GM23338 (cell line): ENCODE measurements around the gene TAS2R3. TPM values are rescaled to one million over a fixed set of nuclear protein-coding genes. Genes with fewer than 3 reads are reported as not detected.

Experiments
- ATAC-seq: fragments of 200-7000 bp; cut with Tn5 transposase; 3 replicates; pipeline ENCODE4 v1.9.1; 2020
- DNase-seq: peaks from one replicate; pipeline ENCODE4 v3.0.0-alpha.2; 2015; ENCODE audit warnings: low spot score
- H2AFZ ChIP-seq: fragments of 200-600 bp; sonication (generic); 2 replicates; pipeline ENCODE4 v1.8.0; 2016; ENCODE audit warnings: antibody characterized with exemption, mild to moderate bottlenecking, moderate library complexity
- H3F3A ChIP-seq: fragments of 200-600 bp; sonication (generic); replicated peaks from 2 replicates; pipeline ENCODE4 v1.8.0; 2017; ENCODE audit warnings: antibody characterized with exemption, mixed run types, low read depth
- H3K27ac ChIP-seq: fragments of 200-600 bp; sonication (generic); 2 replicates; pipeline ENCODE4 v1.6.1; 2016; ENCODE audit warnings: low read depth
- H3K27me3 ChIP-seq: fragments of 200-600 bp; sonication (generic); 2 replicates; pipeline ENCODE4 v1.8.0; 2016; ENCODE audit warnings: mild to moderate bottlenecking, mixed run types, moderate library complexity; ENCODE audit not compliant: insufficient read depth
- H3K36me3 ChIP-seq: fragments of 200-600 bp; sonication (generic); 2 replicates; pipeline ENCODE4 v1.8.0; 2016; ENCODE audit warnings: mild to moderate bottlenecking; ENCODE audit not compliant: insufficient read depth
- H3K4me1 ChIP-seq: fragments of 200-600 bp; sonication (generic); 2 replicates; pipeline ENCODE4 v1.8.0; 2016; ENCODE audit warnings: mild to moderate bottlenecking, moderate library complexity; ENCODE audit not compliant: insufficient read depth
- H3K4me2 ChIP-seq: fragments of 200-600 bp; sonication (generic); 2 replicates; pipeline ENCODE4 v1.7.1; 2017; ENCODE audit warnings: mixed run types
- H3K4me3 ChIP-seq: fragments of 200-600 bp; sonication (generic); 2 replicates; pipeline ENCODE4 v1.6.1; 2016; ENCODE audit warnings: mixed run types
- H3K79me2 ChIP-seq: fragments of 200-600 bp; sonication (generic); replicated peaks from 2 replicates; pipeline ENCODE4 v1.8.0; 2017; ENCODE audit warnings: mild to moderate bottlenecking; ENCODE audit not compliant: insufficient read depth
- H3K9me2 ChIP-seq: fragments of 200-600 bp; sonication (generic); 2 replicates; pipeline ENCODE4 v1.8.0; 2017; ENCODE audit not compliant: insufficient read depth
- H4K20me1 ChIP-seq: fragments of 200-600 bp; sonication (generic); replicated peaks from 2 replicates; pipeline ENCODE4 v1.8.0; 2017; ENCODE audit warnings: mild to moderate bottlenecking; ENCODE audit not compliant: insufficient read depth
- H3K27ac Mint-ChIP-seq: 2 replicates; pipeline ENCODE4 v1.8.0; 2020; ENCODE audit warnings: inconsistent platforms, mild to moderate bottlenecking, moderate library complexity, mixed read lengths
- H3K27me3 Mint-ChIP-seq: 3 replicates; pipeline ENCODE4 v1.8.0; 2022; ENCODE audit warnings: low read depth, mild to moderate bottlenecking, moderate library complexity, mixed read lengths, inconsistent platforms; ENCODE audit not compliant: insufficient read depth, poor library complexity
- H3K36me3 Mint-ChIP-seq: 3 replicates; pipeline ENCODE4 v1.8.0; 2021; ENCODE audit warnings: low read depth, mild to moderate bottlenecking, inconsistent platforms, moderate library complexity, mixed read lengths
- H3K4me1 Mint-ChIP-seq: 3 replicates; pipeline ENCODE4 v1.8.0; 2020; ENCODE audit warnings: mild to moderate bottlenecking, inconsistent platforms, mixed read lengths
- H3K4me3 Mint-ChIP-seq: 3 replicates; pipeline ENCODE4 v1.8.0; 2021; ENCODE audit warnings: moderate library complexity, mild to moderate bottlenecking, inconsistent platforms, mixed read lengths
- H3K9me3 Mint-ChIP-seq: 3 replicates; pipeline ENCODE4 v1.8.0; 2020; ENCODE audit warnings: moderate library complexity, mild to moderate bottlenecking, inconsistent platforms, mixed read lengths
- CREB1 ChIP-seq: fragments of 250-450 bp; sonication (Bioruptor Pico); IDR thresholded peaks from 2 replicates; pipeline ENCODE4 v1.5.0; 2020; ENCODE audit warnings: low read depth, mild to moderate bottlenecking, moderate library complexity
- EZH2 ChIP-seq: fragments of 200-600 bp; sonication (generic); IDR thresholded peaks from one replicate; pipeline ENCODE4 v1.8.0; 2017; ENCODE audit warnings: antibody characterized with exemption, mild to moderate bottlenecking, low read depth; ENCODE audit not compliant: unreplicated experiment
- EZH2phosphoT487 ChIP-seq: fragments of 200-600 bp; sonication (generic); IDR thresholded peaks from one replicate; pipeline ENCODE4 v1.8.1; 2018; ENCODE audit warnings: antibody characterized with exemption; ENCODE audit not compliant: unreplicated experiment
- JUNB ChIP-seq: IDR thresholded peaks from one replicate; pipeline ENCODE4 v1.6.1; 2016; ENCODE audit warnings: antibody characterized with exemption; ENCODE audit not compliant: unreplicated experiment
- NANOG ChIP-seq: IDR thresholded peaks from 2 replicates; pipeline ENCODE4 v1.6.1; 2016; ENCODE audit warnings: antibody characterized with exemption, borderline replicate concordance
- POLR2AphosphoS5 ChIP-seq: IDR thresholded peaks from 2 replicates; pipeline ENCODE4 v1.6.1; 2016; ENCODE audit warnings: antibody characterized with exemption, low read depth
- STAT1 ChIP-seq: IDR thresholded peaks from one replicate; pipeline ENCODE4 v1.6.1; 2016; ENCODE audit warnings: antibody characterized with exemption; ENCODE audit not compliant: unreplicated experiment
- ZNF114 ChIP-seq: fragments of 250-450 bp; sonication (Bioruptor Pico); IDR thresholded peaks from 2 replicates; pipeline ENCODE4 v1.5.0; 2020; ENCODE audit warnings: mild to moderate bottlenecking, moderate library complexity
- ZNF331 ChIP-seq: fragments of 250-450 bp; sonication (Bioruptor Pico); IDR thresholded peaks from 2 replicates; pipeline ENCODE4 v1.5.0; 2020; ENCODE audit warnings: low read depth, mild to moderate bottlenecking, moderate library complexity
- polyA plus RNA-seq: library from polyadenylated mRNA; unstranded; fragments of >200 nt; fragmentation: Nextera tagmentation; extraction: Ambion mirVana; gene quantifications from 2 replicates; pipeline ENCODE4 v1.2.1, GENCODE V29; 2016
- total RNA-seq: library from RNA; depleted of rRNA; stranded (reverse); fragments of >200 nt; shearing (Covaris generic); gene quantifications from 2 replicates; pipeline ENCODE4 v1.2.3, GENCODE V29; 2014
- TF ChIP-seq, protein P1 (sequence below): IDR thresholded peaks from one replicate; pipeline ENCODE4 v1.6.1; 2018; ENCODE audit warnings: antibody characterized with exemption; ENCODE audit not compliant: unreplicated experiment
- TF ChIP-seq, protein P2 (sequence below), 2 experiments: fragments of 200-600 bp in 1 of 2; sonication (generic) in 1 of 2; conservative IDR thresholded peaks; 2 replicates each; pipeline versions ENCODE4 v1.5.1 to v1.6.1; 2016 to 2017; ENCODE audit warnings: antibody characterized with exemption in 2 of 2, low read depth in 2 of 2, mild to moderate bottlenecking in 2 of 2, moderate library complexity in 1 of 2
- TF ChIP-seq, protein P3 (sequence below): IDR thresholded peaks from 2 replicates; pipeline ENCODE4 v1.6.1; 2016; ENCODE audit warnings: antibody characterized with exemption
- TF ChIP-seq, protein P4 (sequence below): fragments of 250-450 bp; sonication (Bioruptor Pico); IDR thresholded peaks from 2 replicates; pipeline ENCODE4 v1.5.0; 2020; ENCODE audit warnings: mild to moderate bottlenecking, moderate library complexity

TAS2R3 gene
- total and polyA plus RNA-seq, 2 experiments from 2014 or later = 6.9 TPM; not detected in 1

DNA sequence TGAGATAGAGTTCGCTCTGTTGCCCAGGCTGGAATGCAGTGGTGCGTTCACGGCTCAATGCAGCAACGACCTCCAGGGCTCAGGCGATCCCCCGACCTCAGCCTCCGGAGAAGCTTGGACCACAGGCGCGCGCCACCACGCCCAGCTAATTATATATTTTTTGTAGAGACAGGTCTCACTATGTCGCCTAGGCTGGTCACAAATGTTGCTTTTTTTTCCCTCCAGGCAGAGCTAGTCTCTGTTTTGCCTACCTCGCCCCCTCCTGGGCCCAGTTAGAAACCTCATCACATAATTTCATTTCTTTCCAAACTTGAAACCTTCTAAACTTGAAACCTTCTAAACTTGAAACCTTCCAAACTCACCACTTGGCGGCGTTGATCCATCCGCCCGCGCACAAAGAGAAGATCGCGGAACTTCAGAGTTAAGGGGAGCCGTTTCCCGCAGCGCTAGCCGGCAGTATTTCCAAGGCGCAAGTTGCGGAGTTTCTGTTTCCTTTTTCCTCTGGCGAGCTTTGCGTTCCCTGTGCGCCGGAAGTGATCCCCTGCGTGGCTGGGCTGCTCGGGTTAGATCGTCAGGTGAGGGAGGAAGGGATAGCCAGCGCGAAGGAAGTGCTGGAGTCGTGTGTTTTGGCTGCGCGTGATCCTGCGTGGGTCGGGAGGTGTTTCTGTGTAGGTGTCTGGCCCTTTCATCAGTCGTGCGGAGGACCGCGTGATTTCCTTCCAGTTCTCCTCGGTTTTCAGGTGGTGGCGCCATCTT, 25.9 kb upstream of the TAS2R3 start, which contains the start of gene SSBP1:
Gene SSBP1, plus strand, starts transcription at position 523 of the 756 bp plus-strand sequence. CDS start 809 bp downstream, outside the sequence.
- peaks cover 39% of the 10 kb centered on the region for H3K36me3 Mint-ChIP-seq
- H3K9me3 Mint-ChIP-seq = no peaks in the 10 kb centered on the region
- peak within 1 kb of the TSS; percentile 73 for H2AFZ ChIP-seq
- DNase-seq (peak; percentile 98), ATAC-seq (peak; percentile 93)
- H3F3A ChIP-seq = 0 out of 2 replicates have a peak, but pooled peaks cover 3% of the 10 kb centered on the region
- H3K27me3 Mint-ChIP-seq = peaks cover 4% of the 10 kb centered on the region
- peak within 1 kb of the TSS; percentile 99 for H3K4me3 Mint-ChIP-seq
- H3K4me1 ChIP-seq = peaks cover 8% of the 10 kb centered on the region
- peaks cover 34% of the 10 kb centered on the region for H3K36me3 ChIP-seq
- peaks cover 17% of the 10 kb centered on the region for H3K4me1 Mint-ChIP-seq
- peak within 1 kb of the TSS; percentile 99 for H3K27ac Mint-ChIP-seq
- TF ChIP-seq, protein P1, sequence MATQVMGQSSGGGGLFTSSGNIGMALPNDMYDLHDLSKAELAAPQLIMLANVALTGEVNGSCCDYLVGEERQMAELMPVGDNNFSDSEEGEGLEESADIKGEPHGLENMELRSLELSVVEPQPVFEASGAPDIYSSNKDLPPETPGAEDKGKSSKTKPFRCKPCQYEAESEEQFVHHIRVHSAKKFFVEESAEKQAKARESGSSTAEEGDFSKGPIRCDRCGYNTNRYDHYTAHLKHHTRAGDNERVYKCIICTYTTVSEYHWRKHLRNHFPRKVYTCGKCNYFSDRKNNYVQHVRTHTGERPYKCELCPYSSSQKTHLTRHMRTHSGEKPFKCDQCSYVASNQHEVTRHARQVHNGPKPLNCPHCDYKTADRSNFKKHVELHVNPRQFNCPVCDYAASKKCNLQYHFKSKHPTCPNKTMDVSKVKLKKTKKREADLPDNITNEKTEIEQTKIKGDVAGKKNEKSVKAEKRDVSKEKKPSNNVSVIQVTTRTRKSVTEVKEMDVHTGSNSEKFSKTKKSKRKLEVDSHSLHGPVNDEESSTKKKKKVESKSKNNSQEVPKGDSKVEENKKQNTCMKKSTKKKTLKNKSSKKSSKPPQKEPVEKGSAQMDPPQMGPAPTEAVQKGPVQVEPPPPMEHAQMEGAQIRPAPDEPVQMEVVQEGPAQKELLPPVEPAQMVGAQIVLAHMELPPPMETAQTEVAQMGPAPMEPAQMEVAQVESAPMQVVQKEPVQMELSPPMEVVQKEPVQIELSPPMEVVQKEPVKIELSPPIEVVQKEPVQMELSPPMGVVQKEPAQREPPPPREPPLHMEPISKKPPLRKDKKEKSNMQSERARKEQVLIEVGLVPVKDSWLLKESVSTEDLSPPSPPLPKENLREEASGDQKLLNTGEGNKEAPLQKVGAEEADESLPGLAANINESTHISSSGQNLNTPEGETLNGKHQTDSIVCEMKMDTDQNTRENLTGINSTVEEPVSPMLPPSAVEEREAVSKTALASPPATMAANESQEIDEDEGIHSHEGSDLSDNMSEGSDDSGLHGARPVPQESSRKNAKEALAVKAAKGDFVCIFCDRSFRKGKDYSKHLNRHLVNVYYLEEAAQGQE = no peak
- TF ChIP-seq EZH2phosphoT487 = no peak
- peak; percentile 53; the same call in 1 of the 2 replicates for TF ChIP-seq NANOG
- TF ChIP-seq POLR2AphosphoS5 = peak; percentile 96
- TF ChIP-seq, protein P2, sequence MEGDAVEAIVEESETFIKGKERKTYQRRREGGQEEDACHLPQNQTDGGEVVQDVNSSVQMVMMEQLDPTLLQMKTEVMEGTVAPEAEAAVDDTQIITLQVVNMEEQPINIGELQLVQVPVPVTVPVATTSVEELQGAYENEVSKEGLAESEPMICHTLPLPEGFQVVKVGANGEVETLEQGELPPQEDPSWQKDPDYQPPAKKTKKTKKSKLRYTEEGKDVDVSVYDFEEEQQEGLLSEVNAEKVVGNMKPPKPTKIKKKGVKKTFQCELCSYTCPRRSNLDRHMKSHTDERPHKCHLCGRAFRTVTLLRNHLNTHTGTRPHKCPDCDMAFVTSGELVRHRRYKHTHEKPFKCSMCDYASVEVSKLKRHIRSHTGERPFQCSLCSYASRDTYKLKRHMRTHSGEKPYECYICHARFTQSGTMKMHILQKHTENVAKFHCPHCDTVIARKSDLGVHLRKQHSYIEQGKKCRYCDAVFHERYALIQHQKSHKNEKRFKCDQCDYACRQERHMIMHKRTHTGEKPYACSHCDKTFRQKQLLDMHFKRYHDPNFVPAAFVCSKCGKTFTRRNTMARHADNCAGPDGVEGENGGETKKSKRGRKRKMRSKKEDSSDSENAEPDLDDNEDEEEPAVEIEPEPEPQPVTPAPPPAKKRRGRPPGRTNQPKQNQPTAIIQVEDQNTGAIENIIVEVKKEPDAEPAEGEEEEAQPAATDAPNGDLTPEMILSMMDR (conservative IDR thresholded peaks at IDR 0.05; ENCODE audit: low read depth in 2 of 2) = peak; percentile 68 to 77
- peak; percentile 90 for TF ChIP-seq CREB1 (CRISPR knock-in tag)
- no peak for TF ChIP-seq JUNB
- TF ChIP-seq EZH2 = no peak
- TF ChIP-seq, protein P3, sequence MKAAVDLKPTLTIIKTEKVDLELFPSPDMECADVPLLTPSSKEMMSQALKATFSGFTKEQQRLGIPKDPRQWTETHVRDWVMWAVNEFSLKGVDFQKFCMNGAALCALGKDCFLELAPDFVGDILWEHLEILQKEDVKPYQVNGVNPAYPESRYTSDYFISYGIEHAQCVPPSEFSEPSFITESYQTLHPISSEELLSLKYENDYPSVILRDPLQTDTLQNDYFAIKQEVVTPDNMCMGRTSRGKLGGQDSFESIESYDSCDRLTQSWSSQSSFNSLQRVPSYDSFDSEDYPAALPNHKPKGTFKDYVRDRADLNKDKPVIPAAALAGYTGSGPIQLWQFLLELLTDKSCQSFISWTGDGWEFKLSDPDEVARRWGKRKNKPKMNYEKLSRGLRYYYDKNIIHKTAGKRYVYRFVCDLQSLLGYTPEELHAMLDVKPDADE = peak; percentile 94
- TF ChIP-seq STAT1 = peak; percentile 58
- peak; percentile 81 for TF ChIP-seq ZNF114
- peak; percentile 43; the same call in 1 of the 2 replicates for TF ChIP-seq ZNF331 (CRISPR knock-in tag)
- TF ChIP-seq, protein P4, sequence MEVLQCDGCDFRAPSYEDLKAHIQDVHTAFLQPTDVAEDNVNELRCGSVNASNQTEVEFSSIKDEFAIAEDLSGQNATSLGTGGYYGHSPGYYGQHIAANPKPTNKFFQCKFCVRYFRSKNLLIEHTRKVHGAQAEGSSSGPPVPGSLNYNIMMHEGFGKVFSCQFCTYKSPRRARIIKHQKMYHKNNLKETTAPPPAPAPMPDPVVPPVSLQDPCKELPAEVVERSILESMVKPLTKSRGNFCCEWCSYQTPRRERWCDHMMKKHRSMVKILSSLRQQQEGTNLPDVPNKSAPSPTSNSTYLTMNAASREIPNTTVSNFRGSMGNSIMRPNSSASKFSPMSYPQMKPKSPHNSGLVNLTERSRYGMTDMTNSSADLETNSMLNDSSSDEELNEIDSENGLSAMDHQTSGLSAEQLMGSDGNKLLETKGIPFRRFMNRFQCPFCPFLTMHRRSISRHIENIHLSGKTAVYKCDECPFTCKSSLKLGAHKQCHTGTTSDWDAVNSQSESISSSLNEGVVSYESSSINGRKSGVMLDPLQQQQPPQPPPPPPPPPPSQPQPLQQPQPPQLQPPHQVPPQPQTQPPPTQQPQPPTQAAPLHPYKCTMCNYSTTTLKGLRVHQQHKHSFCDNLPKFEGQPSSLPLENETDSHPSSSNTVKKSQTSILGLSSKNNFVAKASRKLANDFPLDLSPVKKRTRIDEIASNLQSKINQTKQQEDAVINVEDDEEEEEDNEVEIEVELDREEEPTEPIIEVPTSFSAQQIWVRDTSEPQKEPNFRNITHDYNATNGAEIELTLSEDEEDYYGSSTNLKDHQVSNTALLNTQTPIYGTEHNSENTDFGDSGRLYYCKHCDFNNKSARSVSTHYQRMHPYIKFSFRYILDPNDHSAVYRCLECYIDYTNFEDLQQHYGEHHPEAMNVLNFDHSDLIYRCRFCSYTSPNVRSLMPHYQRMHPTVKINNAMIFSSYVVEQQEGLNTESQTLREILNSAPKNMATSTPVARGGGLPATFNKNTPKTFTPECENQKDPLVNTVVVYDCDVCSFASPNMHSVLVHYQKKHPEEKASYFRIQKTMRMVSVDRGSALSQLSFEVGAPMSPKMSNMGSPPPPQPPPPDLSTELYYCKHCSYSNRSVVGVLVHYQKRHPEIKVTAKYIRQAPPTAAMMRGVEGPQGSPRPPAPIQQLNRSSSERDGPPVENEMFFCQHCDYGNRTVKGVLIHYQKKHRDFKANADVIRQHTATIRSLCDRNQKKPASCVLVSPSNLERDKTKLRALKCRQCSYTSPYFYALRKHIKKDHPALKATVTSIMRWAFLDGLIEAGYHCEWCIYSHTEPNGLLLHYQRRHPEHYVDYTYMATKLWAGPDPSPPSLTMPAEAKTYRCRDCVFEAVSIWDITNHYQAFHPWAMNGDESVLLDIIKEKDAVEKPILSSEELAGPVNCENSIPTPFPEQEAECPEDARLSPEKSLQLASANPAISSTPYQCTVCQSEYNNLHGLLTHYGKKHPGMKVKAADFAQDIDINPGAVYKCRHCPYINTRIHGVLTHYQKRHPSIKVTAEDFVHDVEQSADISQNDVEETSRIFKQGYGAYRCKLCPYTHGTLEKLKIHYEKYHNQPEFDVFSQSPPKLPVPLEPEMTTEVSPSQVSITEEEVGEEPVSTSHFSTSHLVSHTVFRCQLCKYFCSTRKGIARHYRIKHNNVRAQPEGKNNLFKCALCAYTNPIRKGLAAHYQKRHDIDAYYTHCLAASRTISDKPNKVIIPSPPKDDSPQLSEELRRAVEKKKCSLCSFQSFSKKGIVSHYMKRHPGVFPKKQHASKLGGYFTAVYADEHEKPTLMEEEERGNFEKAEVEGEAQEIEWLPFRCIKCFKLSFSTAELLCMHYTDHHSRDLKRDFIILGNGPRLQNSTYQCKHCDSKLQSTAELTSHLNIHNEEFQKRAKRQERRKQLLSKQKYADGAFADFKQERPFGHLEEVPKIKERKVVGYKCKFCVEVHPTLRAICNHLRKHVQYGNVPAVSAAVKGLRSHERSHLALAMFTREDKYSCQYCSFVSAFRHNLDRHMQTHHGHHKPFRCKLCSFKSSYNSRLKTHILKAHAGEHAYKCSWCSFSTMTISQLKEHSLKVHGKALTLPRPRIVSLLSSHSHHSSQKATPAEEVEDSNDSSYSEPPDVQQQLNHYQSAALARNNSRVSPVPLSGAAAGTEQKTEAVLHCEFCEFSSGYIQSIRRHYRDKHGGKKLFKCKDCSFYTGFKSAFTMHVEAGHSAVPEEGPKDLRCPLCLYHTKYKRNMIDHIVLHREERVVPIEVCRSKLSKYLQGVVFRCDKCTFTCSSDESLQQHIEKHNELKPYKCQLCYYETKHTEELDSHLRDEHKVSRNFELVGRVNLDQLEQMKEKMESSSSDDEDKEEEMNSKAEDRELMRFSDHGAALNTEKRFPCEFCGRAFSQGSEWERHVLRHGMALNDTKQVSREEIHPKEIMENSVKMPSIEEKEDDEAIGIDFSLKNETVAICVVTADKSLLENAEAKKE (CRISPR knock-in tag) = no peak
- H3K4me3 ChIP-seq = peak within 1 kb of the TSS; percentile 63
- peaks cover 10% of the 10 kb centered on the region for H4K20me1 ChIP-seq
- no peaks in the 10 kb centered on the region for H3K27me3 ChIP-seq
- peaks cover 38% of the 10 kb centered on the region for H3K79me2 ChIP-seq
- peak within 1 kb of the TSS; percentile 90 for H3K27ac ChIP-seq
- no peaks in the 10 kb centered on the region for H3K9me2 ChIP-seq
- peak within 1 kb of the TSS; percentile 81 for H3K4me2 ChIP-seq
